ENCODE measurements around the gene SLC25A19. TPM values are rescaled to one million over a fixed set of nuclear protein-coding genes. Genes with fewer than 3 reads are reported as not detected.

The SLC25A19 gene
- total RNA-seq, 1 donor: 11.0 TPM

DNA sequence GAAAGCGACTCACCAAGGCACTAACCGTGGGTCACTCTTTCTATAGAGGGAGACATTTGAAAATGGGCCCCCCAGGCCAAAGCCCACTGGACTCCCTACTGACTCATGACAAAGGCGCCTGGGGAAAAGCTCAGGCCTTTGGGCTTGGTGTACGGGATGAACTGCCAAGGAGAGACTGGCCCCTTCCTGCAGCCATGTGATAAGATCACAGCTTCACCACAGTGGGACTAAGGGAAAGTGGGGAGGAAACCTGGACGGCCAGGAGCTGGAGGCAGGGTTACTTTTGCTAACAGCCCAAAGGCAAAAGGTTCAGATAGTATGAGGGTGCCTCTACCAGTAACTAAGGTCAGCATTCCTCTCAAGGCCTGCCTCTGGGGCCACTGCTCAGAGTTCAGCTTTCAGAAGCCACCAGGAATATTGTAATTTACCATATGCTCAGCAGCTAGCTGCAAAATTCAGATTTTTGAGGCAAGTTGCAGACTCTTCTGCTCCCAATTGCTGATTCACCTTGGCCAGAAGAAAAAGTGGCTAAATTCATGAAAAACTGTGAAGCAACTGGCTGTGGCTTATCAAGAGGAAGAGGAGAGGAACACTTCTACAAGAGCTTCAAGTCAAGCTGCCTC is 37.1 kb upstream of the SLC25A19 start:
- no peak overlapping the region for H3K4me3 ChIP-seq (ENCODE audit: low read depth, low read length)
- TF ChIP-seq, protein P1, sequence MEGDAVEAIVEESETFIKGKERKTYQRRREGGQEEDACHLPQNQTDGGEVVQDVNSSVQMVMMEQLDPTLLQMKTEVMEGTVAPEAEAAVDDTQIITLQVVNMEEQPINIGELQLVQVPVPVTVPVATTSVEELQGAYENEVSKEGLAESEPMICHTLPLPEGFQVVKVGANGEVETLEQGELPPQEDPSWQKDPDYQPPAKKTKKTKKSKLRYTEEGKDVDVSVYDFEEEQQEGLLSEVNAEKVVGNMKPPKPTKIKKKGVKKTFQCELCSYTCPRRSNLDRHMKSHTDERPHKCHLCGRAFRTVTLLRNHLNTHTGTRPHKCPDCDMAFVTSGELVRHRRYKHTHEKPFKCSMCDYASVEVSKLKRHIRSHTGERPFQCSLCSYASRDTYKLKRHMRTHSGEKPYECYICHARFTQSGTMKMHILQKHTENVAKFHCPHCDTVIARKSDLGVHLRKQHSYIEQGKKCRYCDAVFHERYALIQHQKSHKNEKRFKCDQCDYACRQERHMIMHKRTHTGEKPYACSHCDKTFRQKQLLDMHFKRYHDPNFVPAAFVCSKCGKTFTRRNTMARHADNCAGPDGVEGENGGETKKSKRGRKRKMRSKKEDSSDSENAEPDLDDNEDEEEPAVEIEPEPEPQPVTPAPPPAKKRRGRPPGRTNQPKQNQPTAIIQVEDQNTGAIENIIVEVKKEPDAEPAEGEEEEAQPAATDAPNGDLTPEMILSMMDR (IDR thresholded peaks at IDR 0.05; ENCODE audit: insufficient read depth, low read length): no peak
- DNase-seq (ENCODE audit: low read depth): peak; percentile 66

DNA sequence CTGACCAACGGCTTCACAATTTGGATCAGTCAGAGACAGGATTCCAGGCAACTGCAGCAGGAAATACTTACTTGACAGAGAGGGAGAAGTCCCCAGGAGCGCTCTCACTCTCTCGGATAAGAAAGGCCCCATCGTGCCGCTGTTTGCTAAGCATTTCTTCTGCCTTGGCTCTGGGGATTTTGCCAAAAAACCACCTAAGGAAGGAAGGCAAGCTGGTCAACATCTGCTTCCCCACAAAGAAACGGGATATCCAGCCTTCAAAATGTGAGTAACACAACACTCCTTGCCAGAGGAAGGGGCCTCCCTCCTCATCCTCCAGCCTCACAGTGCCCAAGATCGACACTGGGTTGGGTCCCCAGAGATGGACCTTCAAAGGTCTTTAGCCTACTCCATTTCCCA is 36.6 kb upstream of the SLC25A19 start:
- TF ChIP-seq, protein P1 (IDR thresholded peaks at IDR 0.05; ENCODE audit: insufficient read depth, low read length): no peak
- DNase-seq (ENCODE audit: low read depth): peak; percentile 81
- no peak overlapping the region for H3K4me3 ChIP-seq (ENCODE audit: low read depth, low read length)

DNA sequence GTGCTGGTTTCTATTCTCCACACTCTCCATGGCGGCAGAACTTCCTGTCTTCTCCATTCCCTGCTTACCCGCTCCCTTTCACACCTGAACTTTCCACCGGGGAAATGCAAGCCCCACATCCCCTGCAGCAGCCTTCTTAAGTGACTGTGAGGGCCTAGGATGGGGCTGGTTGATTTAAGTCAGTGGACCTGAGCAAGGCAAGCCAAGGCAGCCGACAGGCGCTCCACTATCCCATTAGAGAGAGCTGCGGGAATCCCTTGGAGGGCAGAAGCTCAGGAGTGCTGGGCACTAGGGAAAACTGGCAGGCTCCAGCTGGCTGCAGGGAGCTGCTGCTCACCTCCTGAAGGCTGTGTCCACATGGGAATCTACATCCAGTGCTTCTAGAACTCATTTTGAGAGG is 36.1 kb upstream of the SLC25A19 start:
- TF ChIP-seq, protein P1 (IDR thresholded peaks at IDR 0.05; ENCODE audit: insufficient read depth, low read length): no peak
- DNase-seq (ENCODE audit: low read depth): no peak

DNA sequence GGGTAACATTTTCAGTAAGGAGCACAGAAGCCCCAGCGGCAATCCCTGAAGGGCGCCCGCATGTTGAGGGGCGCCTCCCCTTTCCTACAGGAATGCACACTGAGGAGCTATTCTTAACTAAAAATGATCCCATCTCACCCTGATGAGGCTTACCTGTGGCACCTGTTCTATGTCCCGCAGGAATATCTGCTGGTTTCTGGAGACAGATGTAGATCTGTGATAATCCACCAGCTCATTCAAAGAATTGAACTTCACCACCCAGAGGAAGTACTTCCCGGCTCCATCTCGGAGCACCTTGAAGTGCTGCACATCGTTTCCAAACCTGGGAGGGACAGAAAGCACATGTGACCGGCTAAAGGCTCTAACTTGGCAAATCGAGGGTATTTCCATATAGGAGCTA is 32.3 kb upstream of the SLC25A19 start:
- no peak for DNase-seq (ENCODE audit: low read depth)
- TF ChIP-seq, protein P1 (IDR thresholded peaks at IDR 0.05; ENCODE audit: insufficient read depth, low read length): no peak
- no peak overlapping the region for H3K4me3 ChIP-seq (ENCODE audit: low read depth, low read length)

More for the DNA sequence above, 36.1 kb upstream of the SLC25A19 start:
- no peak overlapping the region for H3K4me3 ChIP-seq (ENCODE audit: low read depth, low read length)

DNA sequence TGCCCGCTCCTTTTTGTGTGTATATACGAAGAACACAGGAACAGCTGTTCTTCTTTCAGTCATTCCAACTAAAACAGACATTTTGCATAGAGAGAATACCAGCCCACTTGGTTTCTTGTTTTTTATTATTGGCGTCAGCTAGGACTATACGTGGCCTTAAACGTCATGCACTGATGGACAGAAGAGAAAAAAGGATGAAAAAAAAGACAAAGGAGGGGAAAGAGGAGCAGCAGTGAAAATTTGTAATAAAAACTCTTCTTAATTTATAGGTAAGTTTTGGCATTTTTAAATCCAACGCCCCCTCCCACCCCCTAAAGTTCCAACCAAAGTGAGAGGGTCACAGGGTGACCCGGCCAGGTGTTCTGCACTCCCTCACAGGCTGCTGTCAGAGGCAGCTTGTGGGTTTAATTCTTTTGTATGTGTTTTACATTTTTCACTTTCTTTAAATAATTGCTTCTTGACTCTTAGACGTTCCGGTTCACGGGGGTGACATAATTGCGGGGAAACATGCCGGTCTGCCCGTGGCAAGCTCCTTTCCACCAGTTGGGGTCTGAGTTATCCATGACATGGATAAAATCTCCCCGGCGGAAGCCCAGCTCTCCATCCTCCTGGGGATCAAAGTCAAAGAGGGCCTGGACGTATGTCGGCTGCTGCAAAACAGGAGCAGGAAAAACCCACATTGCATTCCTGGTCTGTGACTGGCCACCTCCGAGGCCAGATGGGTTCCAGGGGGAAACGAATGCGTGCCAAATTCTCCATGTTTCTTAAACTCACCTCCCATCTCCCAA is 30.9 kb upstream of the SLC25A19 start:
- H3K4me3 ChIP-seq (ENCODE audit: low read depth, low read length): no peak overlapping the region
- DNase-seq (ENCODE audit: low read depth): peak; percentile 18
- TF ChIP-seq, protein P1 (IDR thresholded peaks at IDR 0.05; ENCODE audit: insufficient read depth, low read length): no peak

DNA sequence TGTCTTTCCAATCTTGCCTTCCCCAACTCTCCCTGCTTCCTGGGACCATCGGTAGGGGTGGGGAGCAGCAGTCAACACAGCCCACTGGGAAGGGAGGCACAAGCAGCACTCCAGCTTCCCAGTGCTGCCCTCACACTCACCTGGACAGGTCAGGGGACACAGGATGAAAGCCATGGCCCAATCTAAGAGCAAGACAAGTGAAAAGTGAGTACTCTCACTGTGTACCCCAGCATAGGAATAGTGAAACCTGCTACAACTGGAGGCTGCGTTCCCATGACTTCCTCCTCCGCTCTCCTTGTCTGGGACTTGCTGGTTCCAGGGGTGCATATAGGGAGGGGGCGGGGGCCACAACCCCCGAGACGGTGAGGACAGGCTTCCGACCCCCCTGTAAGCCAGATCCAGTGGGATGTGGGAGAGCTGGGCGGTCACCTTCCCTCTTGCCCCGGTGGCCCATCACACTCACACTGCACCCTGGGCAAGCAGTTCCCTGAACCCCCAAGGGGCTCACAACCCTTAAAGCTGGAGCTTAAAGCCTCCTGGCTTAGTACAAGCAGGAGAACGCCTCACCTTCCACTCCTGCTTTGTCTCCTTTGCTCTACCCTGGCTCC is 29.5 kb upstream of the SLC25A19 start:
- H3K4me3 ChIP-seq (ENCODE audit: low read depth, low read length): no peak overlapping the region
- no peak for DNase-seq (ENCODE audit: low read depth)
- TF ChIP-seq, protein P1 (IDR thresholded peaks at IDR 0.05; ENCODE audit: insufficient read depth, low read length): no peak
